DOHH2 (cell line): Measurements from ENCODE around the gene NKAIN2.

Source experiments
- EZH2phosphoT487 ChIP-seq: fragments of 200-600 bp; sonication (generic); IDR thresholded peaks from 2 replicates; pipeline ENCODE4 v1.6.1; 2017; ENCODE audit warnings: borderline replicate concordance, mild to moderate bottlenecking, antibody characterized with exemption, low read length, moderate library complexity, mixed read lengths
- TF ChIP-seq, protein P1 (sequence below): fragments of 200-600 bp; sonication (generic); IDR thresholded peaks from one replicate; pipeline ENCODE4 v1.5.1; 2014; ENCODE audit warnings: antibody characterized with exemption, mild to moderate bottlenecking, low read depth, low read length; ENCODE audit not compliant: poor library complexity, severe bottlenecking

DNA sequence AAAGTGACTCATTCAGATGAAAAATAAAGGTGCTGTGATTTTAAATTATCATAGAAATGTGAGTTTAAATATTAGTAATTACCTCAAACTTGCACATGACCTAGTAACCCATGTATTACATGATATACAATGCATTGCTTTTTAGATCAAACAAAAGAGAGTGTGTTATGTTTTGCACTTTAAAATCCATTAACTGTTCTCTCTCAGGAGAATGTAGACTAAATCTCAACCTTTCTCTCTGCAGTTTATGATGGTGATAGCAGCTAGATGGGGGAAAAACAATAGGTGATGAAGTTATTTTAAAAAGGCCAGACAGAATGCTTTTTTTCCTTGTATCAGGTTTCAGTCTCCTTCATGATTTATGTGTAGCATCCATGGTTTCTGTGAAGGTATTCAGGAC, 754.2 kb downstream of the NKAIN2 start:
- TF ChIP-seq, protein P1, sequence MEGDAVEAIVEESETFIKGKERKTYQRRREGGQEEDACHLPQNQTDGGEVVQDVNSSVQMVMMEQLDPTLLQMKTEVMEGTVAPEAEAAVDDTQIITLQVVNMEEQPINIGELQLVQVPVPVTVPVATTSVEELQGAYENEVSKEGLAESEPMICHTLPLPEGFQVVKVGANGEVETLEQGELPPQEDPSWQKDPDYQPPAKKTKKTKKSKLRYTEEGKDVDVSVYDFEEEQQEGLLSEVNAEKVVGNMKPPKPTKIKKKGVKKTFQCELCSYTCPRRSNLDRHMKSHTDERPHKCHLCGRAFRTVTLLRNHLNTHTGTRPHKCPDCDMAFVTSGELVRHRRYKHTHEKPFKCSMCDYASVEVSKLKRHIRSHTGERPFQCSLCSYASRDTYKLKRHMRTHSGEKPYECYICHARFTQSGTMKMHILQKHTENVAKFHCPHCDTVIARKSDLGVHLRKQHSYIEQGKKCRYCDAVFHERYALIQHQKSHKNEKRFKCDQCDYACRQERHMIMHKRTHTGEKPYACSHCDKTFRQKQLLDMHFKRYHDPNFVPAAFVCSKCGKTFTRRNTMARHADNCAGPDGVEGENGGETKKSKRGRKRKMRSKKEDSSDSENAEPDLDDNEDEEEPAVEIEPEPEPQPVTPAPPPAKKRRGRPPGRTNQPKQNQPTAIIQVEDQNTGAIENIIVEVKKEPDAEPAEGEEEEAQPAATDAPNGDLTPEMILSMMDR: no peak
- TF ChIP-seq EZH2phosphoT487: no peak
